HFFc6 (cell line): ENCODE results near the gene EPHA6. TPM values are rescaled to one million over a fixed set of nuclear protein-coding genes. Genes with fewer than 3 reads are reported as not detected.

Experiments used
- DNase-seq: peaks from one replicate; pipeline ENCODE4 v3.0.0-alpha.2; 2018
- H3K27ac Mint-ChIP-seq: 2 replicates; pipeline ENCODE4 v1.8.0; 2020; ENCODE audit warnings: mild to moderate bottlenecking, mixed read lengths
- H3K27me3 Mint-ChIP-seq: 2 replicates; pipeline ENCODE4 v1.8.0; 2021; ENCODE audit warnings: mild to moderate bottlenecking, moderate library complexity, mixed read lengths; ENCODE audit not compliant: insufficient read depth
- H3K36me3 Mint-ChIP-seq: 2 replicates; pipeline ENCODE4 v1.8.0; 2021; ENCODE audit warnings: low read depth, mixed read lengths
- H3K4me1 Mint-ChIP-seq: 2 replicates; pipeline ENCODE4 v1.8.0; 2020; ENCODE audit warnings: low read depth, mixed read lengths
- H3K4me3 Mint-ChIP-seq: 2 replicates; pipeline ENCODE4 v1.8.0; 2020; ENCODE audit warnings: mild to moderate bottlenecking, moderate library complexity, mixed read lengths
- H3K9me3 Mint-ChIP-seq: 2 replicates; pipeline ENCODE4 v1.8.0; 2020; ENCODE audit warnings: mild to moderate bottlenecking, mixed read lengths
- CTCF ChIP-seq: fragments of 200-600 bp; sonication (generic); IDR thresholded peaks from 2 replicates; pipeline ENCODE4 v1.5.0; 2021; ENCODE audit warnings: antibody characterized with exemption, mild to moderate bottlenecking
- total RNA-seq, 6 experiments: library from RNA; stranded (reverse); fragmentation: NEBNext Ultra II Directional; extraction: Animal tissue kit (Norgen Biotek cat#: 25700); gene quantifications; 2 replicates in 1 of 6; 3 replicates in 5 of 6; pipeline ENCODE4 v1.2.3, GENCODE V29; 2021

EPHA6 gene
- total RNA-seq, 6 experiments from 2014 or later = not detected

- H3K36me3 Mint-ChIP-seq = no peaks in the 10 kb centered on the region; the same call in 1 of the 2 replicates
- H3K27ac Mint-ChIP-seq = no peak overlapping the region
- no peaks in the 10 kb centered on the region for H3K4me1 Mint-ChIP-seq
- no peak overlapping the region for H3K4me3 Mint-ChIP-seq
- peaks cover 52% of the 10 kb centered on the region for H3K9me3 Mint-ChIP-seq
- no peaks in the 10 kb centered on the region for H3K27me3 Mint-ChIP-seq
- no peak for DNase-seq
- TF ChIP-seq CTCF = no peak
Measured at GRCh38 chr3:97297032-97297431, 482.6 kb downstream of the EPHA6 start.

GRCh38 chr3:97301114-97301513 lies 486.7 kb downstream of the EPHA6 start:
- H3K36me3 Mint-ChIP-seq = no peaks in the 10 kb centered on the region; the same call in 1 of the 2 replicates
- no peak overlapping the region for H3K27ac Mint-ChIP-seq
- no peaks in the 10 kb centered on the region for H3K4me1 Mint-ChIP-seq
- peaks cover 35% of the 10 kb centered on the region for H3K9me3 Mint-ChIP-seq
- TF ChIP-seq CTCF = no peak
- H3K27me3 Mint-ChIP-seq = no peaks in the 10 kb centered on the region
- H3K4me3 Mint-ChIP-seq = no peak overlapping the region
- no peak for DNase-seq

GRCh38 chr3:97306226-97306625 lies 491.8 kb downstream of the EPHA6 start:
- Mint-ChIP-seq H3K27me3 (no peaks in the 10 kb centered on the region), H3K27ac (no peak overlapping the region), H3K36me3 (no peaks in the 10 kb centered on the region), H3K4me3 (no peak overlapping the region), H3K9me3 (peaks cover 25% of the 10 kb centered on the region), H3K4me1 (no peaks in the 10 kb centered on the region)
- no peak for DNase-seq
- no peak for TF ChIP-seq CTCF

- no peak overlapping the region for H3K27ac Mint-ChIP-seq
- no peak for TF ChIP-seq CTCF
- no peak overlapping the region for H3K4me3 Mint-ChIP-seq
- no peaks in the 10 kb centered on the region for H3K4me1 Mint-ChIP-seq
- H3K27me3 Mint-ChIP-seq = no peaks in the 10 kb centered on the region
- no peak for DNase-seq
- H3K36me3 Mint-ChIP-seq = no peaks in the 10 kb centered on the region
- peaks cover 38% of the 10 kb centered on the region for H3K9me3 Mint-ChIP-seq
Measured at GRCh38 chr3:97338375-97338774, 524.0 kb downstream of the EPHA6 start.

GRCh38 chr3:97340940-97341339 lies 526.5 kb downstream of the EPHA6 start:
- no peaks in the 10 kb centered on the region for H3K27me3 Mint-ChIP-seq
- no peak for DNase-seq
- H3K27ac Mint-ChIP-seq = no peak overlapping the region
- H3K9me3 Mint-ChIP-seq = peaks cover 24% of the 10 kb centered on the region
- H3K4me1 Mint-ChIP-seq = no peaks in the 10 kb centered on the region
- no peak overlapping the region for H3K4me3 Mint-ChIP-seq
- no peak for TF ChIP-seq CTCF
- no peaks in the 10 kb centered on the region for H3K36me3 Mint-ChIP-seq

- peaks cover 47% of the 10 kb centered on the region for H3K9me3 Mint-ChIP-seq
- H3K4me1 Mint-ChIP-seq = no peaks in the 10 kb centered on the region
- H3K27ac Mint-ChIP-seq = no peak overlapping the region
- no peak for TF ChIP-seq CTCF
- H3K4me3 Mint-ChIP-seq = no peak overlapping the region
- H3K27me3 Mint-ChIP-seq = no peaks in the 10 kb centered on the region
- H3K36me3 Mint-ChIP-seq = no peaks in the 10 kb centered on the region
- DNase-seq = no peak
Measured at GRCh38 chr3:97347780-97348179, 533.4 kb downstream of the EPHA6 start.
